AG04450 (cell line): Measurements from ENCODE around the gene NOTUM. TPM values are rescaled to one million over a fixed set of nuclear protein-coding genes. Genes with fewer than 3 reads are reported as not detected.

Experiments used
- CTCF ChIA-PET: fragments of 300-600, 350-600 bp; formaldehyde crosslinking; extraction: SDS; loops from one replicate; lab custom pipeline; 2022; ENCODE audit warnings: antibody characterized with exemption, inconsistent platforms; lab: Charles Lee
- POLR2A ChIA-PET: fragments of 350-600 bp; formaldehyde crosslinking; extraction: SDS; loops from one replicate; lab custom pipeline; 2021; ENCODE audit warnings: antibody characterized with exemption, inconsistent platforms; lab: Yijun Ruan, JAX
- DNase-seq: peaks from one replicate; pipeline ENCODE4 v3.0.0-alpha.2; 2011; ENCODE audit warnings: low read depth, low spot score
- H3K27ac ChIP-seq: one replicate; pipeline ENCODE4 v1.5.1; 2012; ENCODE audit warnings: low read depth, low read length, control low read depth
- H3K27me3 ChIP-seq: one replicate; pipeline ENCODE4 v1.6.0; 2012; ENCODE audit warnings: low read length; ENCODE audit not compliant: control insufficient read depth, insufficient read depth
- H3K4me3 ChIP-seq: 2 replicates; pipeline ENCODE4 v1.5.1; 2011; ENCODE audit warnings: mild to moderate bottlenecking, low read depth, low read length, control low read depth
- H3K9me3 ChIP-seq: 2 replicates; pipeline ENCODE4 v1.5.1; 2012; ENCODE audit warnings: low read length; ENCODE audit not compliant: control insufficient read depth, insufficient read depth
- CTCF ChIP-seq: IDR thresholded peaks from 2 replicates; pipeline ENCODE4 v1.5.1; 2011; ENCODE audit warnings: low read depth, low read length, control low read depth, inconsistent platforms
- polyA plus RNA-seq: library from polyadenylated mRNA; depleted of rRNA; stranded (reverse); fragments of >200 nt; gene quantifications from 2 replicates; pipeline ENCODE4 v1.2.3, GENCODE V29; 2011

The NOTUM gene
- polyA plus RNA-seq, 1 experiment: not detected

GRCh38 chr17:81912441-81913309, 48.3 kb downstream of the NOTUM start:
- POLR2A ChIA-PET: interaction anchor here (1.1 to 2.0 kb wide), 2 partner anchors 14 to 18 kb away, joined by 6 to 7 read pairs; no protein-coding TSS in a partner anchor
- H3K9me3 ChIP-seq: peaks cover 4% of the 10 kb centered on the region; the same call in 1 of the 2 replicates
- no peak overlapping the region for H3K27ac ChIP-seq
- H3K27me3 ChIP-seq: no peaks in the 10 kb centered on the region
- H3K4me3 ChIP-seq: no peak overlapping the region
- DNase-seq: no peak
- CTCF ChIA-PET: no interaction called here
- no peak for TF ChIP-seq CTCF

DNA sequence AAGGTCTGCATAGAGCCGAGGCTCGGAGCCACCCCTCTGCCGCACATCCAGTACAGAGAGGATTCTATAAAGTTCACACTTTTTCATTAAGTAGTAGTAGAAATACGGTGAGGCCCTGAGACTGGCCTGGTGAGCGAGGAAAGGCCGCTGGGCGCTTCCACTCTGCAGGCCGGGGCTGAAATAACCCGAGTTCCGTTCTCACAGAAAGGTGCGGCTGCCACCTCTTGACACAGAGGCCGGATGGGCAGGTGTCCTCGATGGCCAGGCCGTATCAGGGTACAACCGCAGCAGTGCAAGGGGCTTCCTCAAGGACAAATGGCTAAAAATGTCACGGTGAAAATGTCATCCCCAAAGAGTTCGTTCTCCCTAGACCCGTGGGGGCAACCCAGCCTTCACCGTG, 49.0 kb downstream of the NOTUM start:
- Histone ChIP-seq H3K27me3 (no peaks in the 10 kb centered on the region), H3K4me3 (no peak overlapping the region), H3K9me3 (peaks cover 4% of the 10 kb centered on the region; the same call in 1 of the 2 replicates), H3K27ac (no peak overlapping the region)
- TF ChIP-seq CTCF: no peak
- ChIA-PET POLR2A (interaction anchor here (2.0 kb wide), 1 partner anchor 14 kb away, joined by 6 read pairs; no protein-coding TSS in a partner anchor), CTCF (no interaction called here)
- no peak for DNase-seq

- Histone ChIP-seq H3K27me3 (no peaks in the 10 kb centered on the region), H3K9me3 (peaks cover 4% of the 10 kb centered on the region; the same call in 1 of the 2 replicates), H3K4me3 (peak within 1 kb of the TSS; percentile 74), H3K27ac (no peak within 1 kb of the TSS)
- CTCF ChIA-PET: no interaction called here
- peak; percentile 42 for DNase-seq
- POLR2A ChIA-PET: interaction anchor here (1.4 kb wide), 1 partner anchor 16 kb away, joined by 4 read pairs; the partner anchor contains the start of gene MAFG
- no peak for TF ChIP-seq CTCF
Observed at GRCh38 chr17:81911277-81911961, 49.6 kb downstream of the NOTUM start, which contains the start of gene PCYT2. Gene PCYT2, minus strand, starts transcription at chr17:81911399. Its CDS starts 44 bp downstream, at chr17:81911355.

GRCh38 chr17:81910840-81911276, 50.1 kb downstream of the NOTUM start:
- no peak for TF ChIP-seq CTCF
- ChIA-PET POLR2A (interaction anchor here (1.4 kb wide), 1 partner anchor 17 kb away, joined by 4 read pairs; the partner anchor contains the start of gene MAFG), CTCF (no interaction called here)
- no peak for DNase-seq
- Histone ChIP-seq H3K27ac (no peak overlapping the region), H3K4me3 (peak overlapping the region; percentile 74), H3K27me3 (no peaks in the 10 kb centered on the region), H3K9me3 (peaks cover 4% of the 10 kb centered on the region; the same call in 1 of the 2 replicates)
